ES-I3 (cell line): ENCODE results near the gene ZNF750.

Experiments
- H3K36me3 ChIP-seq: 2 replicates; pipeline ENCODE4 v1.6.1; 2013; ENCODE audit warnings: mild to moderate bottlenecking, low read length, control low read depth, moderate library complexity; ENCODE audit not compliant: insufficient read depth
- H3K4me1 ChIP-seq: 2 replicates; pipeline ENCODE4 v1.6.1; 2013; ENCODE audit warnings: mild to moderate bottlenecking, control low read depth, low read length; ENCODE audit not compliant: insufficient read depth
- H3K9ac ChIP-seq: 2 replicates; pipeline ENCODE4 v1.6.1; 2013; ENCODE audit warnings: low read depth, mild to moderate bottlenecking, low read length, moderate library complexity
- H3K9me3 ChIP-seq: 2 replicates; pipeline ENCODE4 v1.6.1; 2013; ENCODE audit warnings: mild to moderate bottlenecking, low read length, moderate library complexity; ENCODE audit not compliant: control insufficient read depth, insufficient read depth

ZNF750 gene

GRCh38 chr17:82868715-82869131 lies 28.9 kb upstream of the ZNF750 start:
- H3K36me3 ChIP-seq: peaks cover 7% of the 10 kb centered on the region
- H3K9ac ChIP-seq: no peak overlapping the region
- H3K9me3 ChIP-seq: no peaks in the 10 kb centered on the region
- peaks cover 7% of the 10 kb centered on the region; the same call in 1 of the 2 replicates for H3K4me1 ChIP-seq

GRCh38 chr17:82867763-82868325 lies 28.0 kb upstream of the ZNF750 start:
- H3K9ac ChIP-seq: no peak overlapping the region
- peaks cover 7% of the 10 kb centered on the region for H3K36me3 ChIP-seq
- H3K9me3 ChIP-seq: no peaks in the 10 kb centered on the region
- H3K4me1 ChIP-seq: peaks cover 8% of the 10 kb centered on the region; the same call in 1 of the 2 replicates

- Histone ChIP-seq H3K4me1 (peaks cover 8% of the 10 kb centered on the region; the same call in 1 of the 2 replicates), H3K36me3 (peaks cover 7% of the 10 kb centered on the region), H3K9me3 (no peaks in the 10 kb centered on the region), H3K9ac (no peak overlapping the region)
Observed at GRCh38 chr17:82866590-82867191, 26.9 kb upstream of the ZNF750 start.

- Histone ChIP-seq H3K36me3 (peaks cover 7% of the 10 kb centered on the region), H3K4me1 (peaks cover 8% of the 10 kb centered on the region; the same call in 1 of the 2 replicates), H3K9ac (no peak overlapping the region), H3K9me3 (no peaks in the 10 kb centered on the region)
Observed at GRCh38 chr17:82865774-82866395, 26.1 kb upstream of the ZNF750 start.

- no peaks in the 10 kb centered on the region for H3K9me3 ChIP-seq
- H3K4me1 ChIP-seq: peaks cover 11% of the 10 kb centered on the region; the same call in 1 of the 2 replicates
- H3K36me3 ChIP-seq: peaks cover 2% of the 10 kb centered on the region; the same call in 1 of the 2 replicates
- H3K9ac ChIP-seq: no peak overlapping the region
Observed at GRCh38 chr17:82865274-82865673, 25.5 kb upstream of the ZNF750 start.

- Histone ChIP-seq H3K9ac (no peak overlapping the region), H3K36me3 (no peaks in the 10 kb centered on the region; the same call in 1 of the 2 replicates), H3K9me3 (no peaks in the 10 kb centered on the region), H3K4me1 (peaks cover 14% of the 10 kb centered on the region; the same call in 1 of the 2 replicates)
Observed at GRCh38 chr17:82864713-82865248, 25.0 kb upstream of the ZNF750 start.

GRCh38 chr17:82863941-82864712 lies 24.3 kb upstream of the ZNF750 start:
- no peaks in the 10 kb centered on the region; the same call in 1 of the 2 replicates for H3K36me3 ChIP-seq
- no peaks in the 10 kb centered on the region for H3K9me3 ChIP-seq
- H3K9ac ChIP-seq: no peak overlapping the region
- peaks cover 21% of the 10 kb centered on the region; the same call in 1 of the 2 replicates for H3K4me1 ChIP-seq

- no peaks in the 10 kb centered on the region for H3K9me3 ChIP-seq
- H3K9ac ChIP-seq: no peak overlapping the region
- no peaks in the 10 kb centered on the region; the same call in 1 of the 2 replicates for H3K36me3 ChIP-seq
- peaks cover 23% of the 10 kb centered on the region; the same call in 1 of the 2 replicates for H3K4me1 ChIP-seq
Observed at GRCh38 chr17:82863383-82863940, 23.6 kb upstream of the ZNF750 start.

GRCh38 chr17:82862737-82863382 lies 23.0 kb upstream of the ZNF750 start:
- Histone ChIP-seq H3K9ac (no peak overlapping the region), H3K4me1 (peaks cover 23% of the 10 kb centered on the region; the same call in 1 of the 2 replicates), H3K9me3 (no peaks in the 10 kb centered on the region)

GRCh38 chr17:82862191-82862590 lies 22.4 kb upstream of the ZNF750 start:
- Histone ChIP-seq H3K9me3 (no peaks in the 10 kb centered on the region), H3K9ac (no peak overlapping the region), H3K36me3 (no peaks in the 10 kb centered on the region; the same call in 1 of the 2 replicates), H3K4me1 (peaks cover 23% of the 10 kb centered on the region; the same call in 1 of the 2 replicates)

More at GRCh38 chr17:82862737-82863382, 23.0 kb upstream of the ZNF750 start:
- no peaks in the 10 kb centered on the region; the same call in 1 of the 2 replicates for H3K36me3 ChIP-seq

GRCh38 chr17:82861393-82861775 lies 21.6 kb upstream of the ZNF750 start:
- Histone ChIP-seq H3K4me1 (peaks cover 23% of the 10 kb centered on the region; the same call in 1 of the 2 replicates), H3K9ac (no peak overlapping the region), H3K9me3 (no peaks in the 10 kb centered on the region), H3K36me3 (no peaks in the 10 kb centered on the region; the same call in 1 of the 2 replicates)

- peaks cover 23% of the 10 kb centered on the region; the same call in 1 of the 2 replicates for H3K4me1 ChIP-seq
- no peaks in the 10 kb centered on the region for H3K9me3 ChIP-seq
- no peaks in the 10 kb centered on the region; the same call in 1 of the 2 replicates for H3K36me3 ChIP-seq
- H3K9ac ChIP-seq: no peak overlapping the region
Observed at GRCh38 chr17:82860606-82861392, 21.0 kb upstream of the ZNF750 start.
